GM19240 (cell line): ENCODE measurements around the gene OAS2.
"Not testable (repeated sequence)": the region's sequence is repeated elsewhere in the genome, so short reads cannot be mapped to it uniquely, and the experiment has no call there.

Experiments used
- DNase-seq: peaks from one replicate; pipeline ENCODE4 v3.0.0; 2011; ENCODE audit warnings: low spot score; ENCODE audit not compliant: insufficient read length

The OAS2 gene

DNA sequence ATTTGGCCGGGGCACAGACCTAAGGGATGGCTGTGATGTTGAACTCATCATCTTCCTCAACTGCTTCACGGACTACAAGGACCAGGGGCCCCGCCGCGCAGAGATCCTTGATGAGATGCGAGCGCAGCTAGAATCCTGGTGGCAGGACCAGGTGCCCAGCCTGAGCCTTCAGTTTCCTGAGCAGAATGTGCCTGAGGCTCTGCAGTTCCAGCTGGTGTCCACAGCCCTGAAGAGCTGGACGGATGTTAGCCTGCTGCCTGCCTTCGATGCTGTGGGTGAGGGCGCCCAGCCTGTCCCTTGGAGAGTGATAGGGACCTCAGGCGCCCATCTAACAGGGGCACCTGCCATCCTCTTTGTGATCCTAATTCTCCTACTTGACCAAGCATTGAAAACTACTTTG lies 27.6 kb upstream of the OAS2 start:
- DNase-seq, result no peak

DNA sequence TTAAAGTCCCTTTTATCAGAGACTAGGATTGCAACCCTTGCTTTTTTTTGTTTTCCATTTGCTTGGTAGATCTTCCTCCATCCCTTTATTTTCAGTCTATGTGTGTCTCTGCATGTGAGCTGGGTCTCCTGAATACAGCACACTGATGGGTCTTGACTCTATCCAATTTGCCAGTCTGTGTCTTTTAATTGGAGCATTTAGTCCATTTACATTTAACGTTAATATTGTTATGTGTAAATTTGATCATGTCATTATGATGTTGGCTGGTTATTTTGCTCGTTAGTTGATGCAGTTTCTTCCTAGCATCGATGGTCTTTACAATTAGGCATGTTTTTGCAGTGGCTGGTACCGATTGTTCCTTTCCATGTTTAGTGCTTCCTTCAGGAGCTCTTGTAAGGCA lies 21.2 kb upstream of the OAS2 start:
- not testable (repeated sequence) for DNase-seq

DNA sequence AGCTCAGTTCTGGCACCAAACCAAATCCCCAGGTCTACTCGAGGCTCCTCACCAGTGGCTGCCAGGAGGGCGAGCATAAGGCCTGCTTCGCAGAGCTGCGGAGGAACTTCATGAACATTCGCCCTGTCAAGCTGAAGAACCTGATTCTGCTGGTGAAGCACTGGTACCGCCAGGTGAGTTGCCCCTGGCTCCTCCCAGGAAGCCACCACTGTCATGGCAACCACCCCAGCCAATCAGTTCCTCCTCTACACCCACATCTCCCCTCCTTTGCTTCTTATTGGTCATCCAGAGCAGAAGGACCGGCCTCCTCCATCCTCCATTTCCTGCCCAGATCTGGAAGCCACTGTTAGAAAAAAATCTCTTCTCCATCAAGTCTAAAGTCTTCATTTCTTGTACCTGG lies 17.2 kb upstream of the OAS2 start:
- no peak for DNase-seq

DNA sequence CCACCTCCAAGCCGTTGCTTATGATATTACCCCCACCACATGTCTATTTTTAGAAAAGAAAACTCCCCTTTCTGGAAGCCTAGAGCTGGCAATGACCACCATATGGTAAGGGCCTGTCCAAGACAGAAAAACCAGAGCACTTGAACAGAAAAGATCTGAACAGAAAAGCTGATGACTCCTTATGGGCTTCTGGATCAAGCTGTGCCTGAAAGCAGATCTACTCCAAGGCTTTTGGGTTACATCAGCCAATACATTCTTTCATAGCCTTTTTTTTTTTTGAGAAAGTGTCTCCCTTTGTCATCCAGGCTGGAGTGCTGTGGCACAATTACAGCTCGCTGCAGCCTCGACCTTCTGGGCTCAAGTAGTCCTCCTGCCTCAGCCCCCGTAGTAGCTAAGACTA lies 16.8 kb upstream of the OAS2 start:
- DNase-seq, result no peak

DNA sequence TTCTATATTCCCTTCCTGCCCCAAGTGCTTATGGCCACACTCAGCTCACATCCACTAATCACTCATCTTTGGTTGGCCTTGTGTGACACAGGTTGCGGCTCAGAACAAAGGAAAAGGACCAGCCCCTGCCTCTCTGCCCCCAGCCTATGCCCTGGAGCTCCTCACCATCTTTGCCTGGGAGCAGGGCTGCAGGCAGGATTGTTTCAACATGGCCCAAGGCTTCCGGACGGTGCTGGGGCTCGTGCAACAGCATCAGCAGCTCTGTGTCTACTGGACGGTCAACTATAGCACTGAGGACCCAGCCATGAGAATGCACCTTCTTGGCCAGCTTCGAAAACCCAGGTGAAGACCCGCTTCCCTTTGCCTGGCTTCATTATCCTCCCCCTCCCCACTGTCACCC lies 15.8 kb upstream of the OAS2 start:
- no peak for DNase-seq

DNA sequence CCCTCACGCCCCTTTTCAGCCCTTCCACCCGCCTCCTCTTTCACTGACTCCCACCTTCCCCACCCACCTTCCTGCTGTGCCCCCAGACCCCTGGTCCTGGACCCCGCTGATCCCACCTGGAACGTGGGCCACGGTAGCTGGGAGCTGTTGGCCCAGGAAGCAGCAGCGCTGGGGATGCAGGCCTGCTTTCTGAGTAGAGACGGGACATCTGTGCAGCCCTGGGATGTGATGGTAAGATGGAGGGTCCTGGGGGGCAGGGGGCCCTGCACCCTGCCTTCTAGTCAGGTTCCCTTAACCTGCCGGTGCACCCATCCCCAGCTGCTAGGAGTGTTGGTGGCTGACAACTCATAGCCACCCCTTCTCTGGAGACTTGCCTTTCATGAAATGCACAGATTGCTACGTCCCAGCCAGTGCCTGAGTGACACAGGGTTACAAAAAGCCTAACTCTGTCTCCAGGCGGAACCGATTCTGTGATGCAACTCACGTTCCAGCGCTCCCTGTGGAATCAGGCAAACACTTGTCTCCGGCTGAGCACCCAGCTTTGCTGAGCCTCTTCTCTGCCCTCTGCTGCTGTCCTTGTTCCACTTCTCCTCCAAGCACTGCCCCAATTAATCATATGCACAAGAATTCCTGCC lies 15.0 kb upstream of the OAS2 start:
- DNase-seq, result no peak

DNA sequence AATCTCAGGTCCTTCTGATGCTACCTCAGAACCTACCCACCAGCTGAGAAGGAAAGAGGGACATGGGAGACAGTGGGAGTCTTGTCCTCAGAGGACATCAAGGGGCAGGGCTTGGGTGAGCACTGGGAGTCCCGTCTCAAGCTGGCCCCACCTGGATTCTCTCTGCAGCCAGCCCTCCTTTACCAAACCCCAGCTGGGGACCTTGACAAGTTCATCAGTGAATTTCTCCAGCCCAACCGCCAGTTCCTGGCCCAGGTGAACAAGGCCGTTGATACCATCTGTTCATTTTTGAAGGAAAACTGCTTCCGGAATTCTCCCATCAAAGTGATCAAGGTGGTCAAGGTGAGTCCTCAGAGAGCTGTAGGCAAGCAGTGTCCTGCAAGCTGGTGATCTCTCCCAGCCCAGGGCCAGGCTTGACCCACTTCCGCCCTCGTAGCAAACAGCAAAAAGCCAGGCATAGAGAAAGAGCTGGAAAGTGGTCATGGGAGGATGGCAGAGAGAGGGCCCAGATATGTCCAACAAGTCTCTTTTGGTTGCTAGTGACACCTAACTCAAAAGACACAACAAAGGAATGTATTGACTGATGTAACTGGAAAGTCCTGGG lies 14.2 kb upstream of the OAS2 start:
- DNase-seq, result no peak

DNA sequence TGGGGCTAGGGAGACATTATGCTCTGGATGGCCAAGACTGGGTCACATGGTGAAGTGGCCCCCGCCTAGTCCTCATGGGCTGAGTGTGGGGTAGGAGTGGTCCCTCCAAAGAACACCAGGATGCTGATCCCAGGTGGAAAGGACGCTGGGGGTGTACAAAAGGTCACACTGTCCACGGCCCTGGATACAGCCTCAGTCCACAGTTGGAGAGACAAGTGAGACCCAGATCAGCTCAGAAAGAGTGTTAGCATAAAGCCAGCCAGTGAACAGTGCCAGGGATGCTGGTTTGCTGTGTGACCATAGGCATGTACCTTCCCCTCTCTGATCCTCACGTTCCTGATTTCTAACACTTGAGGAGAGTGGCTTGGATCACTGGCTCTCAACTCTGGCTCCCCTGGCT lies 13.4 kb upstream of the OAS2 start:
- DNase-seq, result no peak

DNA sequence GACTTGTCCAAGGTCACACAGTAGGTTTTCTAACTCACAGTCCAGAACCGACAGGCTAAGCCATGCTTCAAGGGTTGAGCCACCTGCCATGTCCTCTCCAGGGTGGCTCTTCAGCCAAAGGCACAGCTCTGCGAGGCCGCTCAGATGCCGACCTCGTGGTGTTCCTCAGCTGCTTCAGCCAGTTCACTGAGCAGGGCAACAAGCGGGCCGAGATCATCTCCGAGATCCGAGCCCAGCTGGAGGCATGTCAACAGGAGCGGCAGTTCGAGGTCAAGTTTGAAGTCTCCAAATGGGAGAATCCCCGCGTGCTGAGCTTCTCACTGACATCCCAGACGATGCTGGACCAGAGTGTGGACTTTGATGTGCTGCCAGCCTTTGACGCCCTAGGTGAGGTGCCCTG lies 12.7 kb upstream of the OAS2 start:
- no peak for DNase-seq

DNA sequence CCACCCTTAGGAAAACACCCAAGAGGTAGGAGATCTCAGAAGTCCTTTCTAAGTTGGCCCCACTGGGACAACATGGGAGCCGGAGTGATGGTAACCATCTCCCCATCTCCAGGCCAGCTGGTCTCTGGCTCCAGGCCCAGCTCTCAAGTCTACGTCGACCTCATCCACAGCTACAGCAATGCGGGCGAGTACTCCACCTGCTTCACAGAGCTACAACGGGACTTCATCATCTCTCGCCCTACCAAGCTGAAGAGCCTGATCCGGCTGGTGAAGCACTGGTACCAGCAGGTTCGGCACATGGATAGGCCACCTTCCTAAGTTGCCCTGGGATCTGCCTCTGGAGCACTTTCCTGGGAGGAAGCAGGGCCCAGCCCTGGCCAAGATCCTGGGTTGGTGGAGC lies 11.0 kb upstream of the OAS2 start:
- no peak for DNase-seq

DNA sequence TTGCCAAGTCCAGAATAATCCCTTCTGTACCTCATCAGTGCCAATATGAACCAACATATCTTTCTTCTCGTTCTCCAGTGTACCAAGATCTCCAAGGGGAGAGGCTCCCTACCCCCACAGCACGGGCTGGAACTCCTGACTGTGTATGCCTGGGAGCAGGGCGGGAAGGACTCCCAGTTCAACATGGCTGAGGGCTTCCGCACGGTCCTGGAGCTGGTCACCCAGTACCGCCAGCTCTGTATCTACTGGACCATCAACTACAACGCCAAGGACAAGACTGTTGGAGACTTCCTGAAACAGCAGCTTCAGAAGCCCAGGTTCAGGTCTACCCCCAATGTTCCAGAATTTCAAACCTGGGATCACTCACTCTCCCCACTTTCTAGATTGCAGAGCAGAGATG lies 10.5 kb upstream of the OAS2 start:
- DNase-seq, result no peak

DNA sequence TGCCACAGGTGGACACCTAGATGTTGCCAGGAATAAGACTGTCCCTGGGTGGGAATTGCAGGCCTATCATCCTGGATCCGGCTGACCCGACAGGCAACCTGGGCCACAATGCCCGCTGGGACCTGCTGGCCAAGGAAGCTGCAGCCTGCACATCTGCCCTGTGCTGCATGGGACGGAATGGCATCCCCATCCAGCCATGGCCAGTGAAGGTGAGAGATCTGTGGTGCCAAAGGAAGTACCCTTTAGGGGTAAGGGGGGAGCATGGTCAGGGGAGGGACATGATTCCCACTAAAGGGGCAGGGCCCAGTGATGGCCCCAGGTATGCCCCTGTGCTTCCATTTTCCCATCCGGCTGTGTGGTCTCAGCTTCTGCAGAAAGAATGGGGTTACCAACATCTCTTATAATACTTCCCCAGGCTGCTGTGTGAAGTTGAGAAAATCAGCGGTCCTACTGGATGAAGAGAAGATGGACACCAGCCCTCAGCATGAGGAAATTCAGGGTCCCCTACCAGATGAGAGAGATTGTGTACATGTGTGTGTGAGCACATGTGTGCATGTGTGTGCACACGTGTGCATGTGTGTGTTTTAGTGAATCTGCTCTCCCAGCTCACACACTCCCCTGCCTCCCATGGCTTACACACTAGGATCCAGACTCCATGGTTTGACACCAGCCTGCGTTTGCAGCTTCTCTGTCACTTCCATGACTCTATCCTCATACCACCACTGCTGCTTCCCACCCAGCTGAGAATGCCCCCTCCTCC lies 8.6 kb upstream of the OAS2 start:
- no peak for DNase-seq

DNA sequence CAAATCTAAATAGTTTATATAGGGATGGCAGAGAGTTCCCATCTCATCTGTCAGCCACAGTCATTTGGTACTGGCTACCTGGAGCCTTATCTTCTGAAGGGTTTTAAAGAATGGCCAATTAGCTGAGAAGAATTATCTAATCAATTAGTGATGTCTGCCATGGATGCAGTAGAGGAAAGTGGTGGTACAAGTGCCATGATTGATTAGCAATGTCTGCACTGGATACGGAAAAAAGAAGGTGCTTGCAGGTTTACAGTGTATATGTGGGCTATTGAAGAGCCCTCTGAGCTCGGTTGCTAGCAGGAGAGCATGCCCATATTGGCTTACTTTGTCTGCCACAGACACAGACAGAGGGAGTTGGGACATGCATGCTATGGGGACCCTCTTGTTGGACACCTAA lies 7.9 kb upstream of the OAS2 start:
- no peak for DNase-seq

DNA sequence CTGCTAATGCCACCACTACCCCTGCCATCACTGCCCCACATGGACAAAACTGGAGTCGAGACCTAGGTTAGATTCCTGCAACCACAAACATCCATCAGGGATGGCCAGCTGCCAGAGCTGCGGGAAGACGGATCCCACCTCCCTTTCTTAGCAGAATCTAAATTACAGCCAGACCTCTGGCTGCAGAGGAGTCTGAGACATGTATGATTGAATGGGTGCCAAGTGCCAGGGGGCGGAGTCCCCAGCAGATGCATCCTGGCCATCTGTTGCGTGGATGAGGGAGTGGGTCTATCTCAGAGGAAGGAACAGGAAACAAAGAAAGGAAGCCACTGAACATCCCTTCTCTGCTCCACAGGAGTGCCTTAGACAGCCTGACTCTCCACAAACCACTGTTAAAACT lies 7.1 kb upstream of the OAS2 start:
- DNase-seq, result no peak

DNA sequence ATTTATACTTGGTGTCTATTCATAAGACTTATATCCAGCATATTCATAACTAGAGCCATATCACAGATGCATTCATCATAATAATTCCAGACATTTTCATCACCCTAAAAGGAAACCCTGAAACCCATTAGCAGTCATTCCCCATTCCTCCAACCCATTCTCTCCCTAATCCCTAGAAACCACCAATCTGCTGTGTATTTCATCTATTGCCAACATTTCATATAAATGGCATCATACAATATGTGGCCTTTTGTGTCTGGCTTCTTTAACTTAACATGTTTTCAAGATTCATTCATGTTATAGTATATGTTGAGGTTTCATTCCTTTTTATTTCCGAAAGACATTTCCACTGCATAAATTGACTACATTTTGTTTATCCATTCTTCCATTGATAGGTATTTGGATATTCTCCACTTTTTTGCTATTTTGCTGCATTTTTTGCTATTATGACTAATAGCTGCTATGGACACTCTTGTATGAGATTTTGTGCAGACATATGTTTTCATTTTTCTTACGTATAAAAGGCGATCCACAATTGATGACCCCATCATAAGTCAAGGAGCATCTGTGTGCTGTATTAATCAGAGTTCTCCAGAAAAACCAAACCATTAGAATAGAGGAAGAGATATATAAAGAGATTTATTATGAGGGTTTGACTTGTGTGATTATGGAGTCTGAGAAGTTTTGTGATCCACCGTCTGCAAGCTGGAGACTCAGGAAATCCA lies 5.1 kb upstream of the OAS2 start:
- no peak for DNase-seq

DNA sequence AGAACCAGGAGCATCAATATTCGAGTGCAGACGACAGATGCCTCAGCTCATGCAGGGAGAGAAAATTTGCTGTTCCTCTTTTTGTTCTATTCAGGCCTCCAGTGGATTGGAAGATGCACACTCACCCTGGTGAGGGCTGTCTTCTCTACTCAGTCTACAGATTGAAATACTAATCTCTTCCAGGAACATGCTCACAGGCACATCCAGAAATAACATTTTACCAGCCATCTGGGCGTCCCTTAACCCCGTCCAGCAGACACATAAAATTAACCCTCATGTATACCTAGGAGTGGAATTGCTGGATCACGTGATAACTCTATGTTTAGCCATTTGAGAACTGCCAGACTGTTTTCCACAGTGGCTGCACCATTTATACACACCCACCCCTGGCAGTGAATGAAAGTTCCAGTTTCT lies 4.5 kb upstream of the OAS2 start:
- DNase-seq, result no peak

DNA sequence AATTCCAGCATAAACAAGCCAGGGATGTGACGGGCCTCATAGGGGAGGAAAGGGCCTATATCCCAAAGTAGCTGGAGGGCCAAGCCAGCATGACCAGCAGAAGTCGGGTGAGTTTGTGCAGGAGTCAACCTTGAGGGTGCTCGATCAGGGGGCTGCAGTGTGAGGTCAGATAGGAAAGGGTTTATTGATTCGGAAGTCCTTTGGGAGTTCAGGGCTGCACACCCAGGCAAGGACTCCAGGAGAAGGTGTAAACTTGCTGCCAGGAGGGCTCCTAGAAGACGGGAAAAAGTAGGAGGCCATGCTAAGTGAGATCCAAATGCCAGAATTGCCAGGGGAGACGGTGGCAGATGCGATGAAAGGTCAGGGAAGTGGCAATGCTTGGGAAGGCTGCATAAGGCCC lies 3.4 kb upstream of the OAS2 start:
- no peak for DNase-seq

DNA sequence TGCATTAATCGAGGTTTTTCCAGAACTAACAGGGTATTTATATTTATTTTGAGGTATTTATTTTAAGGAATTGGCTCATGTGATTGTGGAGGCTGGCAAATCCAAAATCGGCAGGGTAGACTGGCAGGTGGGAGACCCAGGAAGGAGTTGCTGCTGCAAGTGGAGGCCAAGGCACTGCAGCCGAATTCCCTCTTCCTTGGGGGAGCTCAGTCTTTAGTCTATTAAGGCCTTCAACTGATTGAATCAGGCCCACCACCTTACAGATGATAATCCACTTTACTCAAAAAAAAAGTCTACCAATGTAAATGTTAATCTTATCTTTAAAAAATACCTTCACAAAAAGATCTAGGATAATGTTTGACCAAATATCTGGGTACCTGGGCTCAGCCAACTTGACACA lies 1.2 kb upstream of the OAS2 start:
- DNase-seq, result no peak

DNA sequence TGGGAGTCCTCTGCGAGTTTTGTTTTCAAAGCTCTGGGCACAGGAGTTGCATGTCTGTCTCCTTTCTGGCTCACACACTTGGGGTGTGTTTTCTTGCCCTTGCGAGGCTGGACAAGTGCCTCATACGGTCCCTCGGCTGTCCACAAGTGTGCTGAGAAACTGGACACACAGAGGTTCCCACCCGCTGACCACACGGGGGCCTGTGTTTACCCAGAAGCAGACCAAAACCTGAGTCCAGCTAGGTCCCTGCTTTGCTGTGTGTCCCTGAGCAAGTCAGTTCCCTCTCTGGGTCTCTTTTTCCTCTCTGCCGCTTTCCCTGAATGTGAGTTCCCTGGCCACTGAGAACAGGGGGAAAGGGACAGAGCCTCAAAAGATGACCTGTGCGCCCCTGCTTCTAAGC lies 678 bp upstream of the OAS2 start:
- DNase-seq, result no peak

DNA sequence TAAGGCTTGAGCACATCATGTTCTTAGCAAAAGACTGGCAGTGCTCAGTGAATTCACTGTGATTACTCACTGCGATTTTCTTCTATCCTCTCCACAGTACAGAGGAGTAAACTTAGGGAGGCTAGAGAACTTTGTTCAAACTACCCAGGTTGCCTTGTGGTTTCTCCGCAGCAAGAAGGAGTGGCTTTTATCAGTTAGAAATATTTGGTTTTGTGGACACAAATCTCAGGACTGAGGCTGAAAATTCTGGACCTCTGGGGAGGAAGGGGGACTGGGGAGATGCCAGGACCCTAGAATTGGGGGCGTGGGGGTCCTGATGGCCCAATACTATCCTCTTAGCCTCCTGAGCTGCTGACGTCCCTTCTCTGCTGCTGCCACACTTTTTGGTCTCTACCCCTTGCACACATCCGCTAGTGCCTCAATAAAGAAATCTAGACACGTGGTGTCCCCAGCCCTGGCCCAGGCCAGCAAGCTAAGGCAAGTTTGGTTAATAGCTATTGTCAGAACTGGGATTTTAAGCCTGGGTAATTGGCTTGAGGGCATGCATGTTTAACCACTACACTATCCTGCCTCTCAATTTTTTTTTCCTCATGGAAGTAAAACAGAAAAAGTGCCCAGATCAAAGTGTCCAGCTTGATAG lies 842 bp downstream of the OAS2 start:
- DNase-seq, result no peak

DNA sequence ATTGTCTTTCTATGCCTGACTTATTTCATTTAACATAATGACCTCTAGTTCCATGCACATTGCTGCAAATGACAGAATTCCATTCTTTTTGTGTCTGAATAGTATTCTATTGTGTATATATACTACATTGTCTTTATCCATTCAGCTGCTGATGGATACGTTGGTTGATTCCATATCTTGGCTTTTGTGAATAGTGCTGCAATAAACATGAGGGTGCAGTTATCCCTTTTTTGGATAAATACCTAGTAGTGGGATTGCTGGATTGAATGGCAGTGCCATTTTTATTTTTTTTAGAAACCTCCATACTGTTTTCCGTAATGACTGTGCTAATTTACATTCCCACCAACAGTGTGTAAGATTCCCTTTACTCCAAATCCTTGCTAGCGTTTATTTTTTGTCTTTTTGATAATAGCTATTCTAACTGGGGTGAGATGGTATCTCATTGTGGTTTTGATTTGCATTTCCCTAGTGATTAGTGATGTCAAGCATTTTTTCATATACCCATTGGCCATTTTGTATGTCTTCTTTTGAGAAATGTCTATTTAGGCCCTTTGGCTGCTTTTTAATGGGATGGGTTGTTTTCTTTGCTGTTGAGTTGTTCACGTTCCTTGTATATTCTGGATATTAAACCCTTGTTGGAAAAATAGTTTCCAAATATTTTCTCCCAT lies 2.3 kb downstream of the OAS2 start:
- no peak for DNase-seq
